Kidney capillary endothelial cell (primary cell): ENCODE results near the gene EYS.
"Not testable (repeated sequence)": the region's sequence is repeated elsewhere in the genome, so short reads cannot be mapped to it uniquely, and the experiment has no call there.

ENCODE experiments used
- DNase-seq: peaks from one replicate; pipeline ENCODE4 v3.0.0-alpha.2; 2018; ENCODE audit warnings: low spot score

The EYS gene

GRCh38 chr6:65075705-65076230 is 631.3 kb downstream of the EYS start:
- DNase-seq, result no peak

GRCh38 chr6:65072500-65072899 is 634.5 kb downstream of the EYS start:
- DNase-seq, result no peak

- no peak for DNase-seq
Observed at GRCh38 chr6:65071480-65071879, 635.5 kb downstream of the EYS start.

GRCh38 chr6:65064844-65065243 is 642.2 kb downstream of the EYS start:
- no peak for DNase-seq

GRCh38 chr6:65059568-65059967 is 647.5 kb downstream of the EYS start:
- DNase-seq, result no peak

- DNase-seq, result no peak
Observed at GRCh38 chr6:65055545-65055944, 651.5 kb downstream of the EYS start.

GRCh38 chr6:65052626-65053025 is 654.4 kb downstream of the EYS start:
- DNase-seq, result no peak

- DNase-seq, result no peak
Observed at GRCh38 chr6:65045801-65046200, 661.2 kb downstream of the EYS start.

GRCh38 chr6:65014006-65014405 is 693.0 kb downstream of the EYS start:
- no peak for DNase-seq

- no peak for DNase-seq
Observed at GRCh38 chr6:65006788-65007187, 700.2 kb downstream of the EYS start.

- no peak for DNase-seq
Observed at GRCh38 chr6:65004283-65004682, 702.7 kb downstream of the EYS start.

- not testable (repeated sequence) for DNase-seq
Observed at GRCh38 chr6:65002882-65003281, 704.1 kb downstream of the EYS start.

- no peak for DNase-seq
Observed at GRCh38 chr6:65000815-65001214, 706.2 kb downstream of the EYS start.

GRCh38 chr6:64998204-64998603 is 708.8 kb downstream of the EYS start:
- no peak for DNase-seq

- no peak for DNase-seq
Observed at GRCh38 chr6:64996301-64996700, 710.7 kb downstream of the EYS start.

GRCh38 chr6:64990652-64991304 is 716.2 kb downstream of the EYS start:
- DNase-seq, result no peak

GRCh38 chr6:64988148-64988547 is 718.9 kb downstream of the EYS start:
- no peak for DNase-seq

- no peak for DNase-seq
Observed at GRCh38 chr6:64987066-64987465, 720.0 kb downstream of the EYS start.

- no peak for DNase-seq
Observed at GRCh38 chr6:64985726-64986125, 721.3 kb downstream of the EYS start.

GRCh38 chr6:64984948-64985347 is 722.1 kb downstream of the EYS start:
- no peak for DNase-seq

GRCh38 chr6:64983089-64983488 is 723.9 kb downstream of the EYS start:
- DNase-seq, result no peak

GRCh38 chr6:64973142-64973541 is 733.9 kb downstream of the EYS start:
- no peak for DNase-seq

GRCh38 chr6:64969139-64969538 is 737.9 kb downstream of the EYS start:
- no peak for DNase-seq

- DNase-seq, result no peak
Observed at GRCh38 chr6:64955435-64955848, 751.6 kb downstream of the EYS start.
